Neural cell (in vitro differentiated cells): ENCODE measurements around the gene SH3GL1.

Experiments
- CTCF ChIP-seq: fragments of 450-650 bp; IDR thresholded peaks from 2 replicates; pipeline ENCODE4 v1.5.1; 2014; ENCODE audit warnings: antibody characterized with exemption, mild to moderate bottlenecking, moderate library complexity; ENCODE audit not compliant: poor library complexity, severe bottlenecking
- EP300 ChIP-seq: fragments of 450-650 bp; conservative IDR thresholded peaks from 2 replicates; pipeline ENCODE4 v1.6.1; 2014; ENCODE audit warnings: antibody characterized with exemption, mild to moderate bottlenecking, moderate library complexity; ENCODE audit not compliant: poor library complexity, severe bottlenecking
- EZH2 ChIP-seq: fragments of 200-600, 300-800 bp; shearing (Covaris generic), sonication (generic); IDR thresholded peaks from 2 replicates; pipeline ENCODE4 v1.6.1; 2014; ENCODE audit warnings: antibody characterized with exemption, low read length, borderline replicate concordance, mild to moderate bottlenecking; ENCODE audit not compliant: insufficient read depth, poor library complexity, severe bottlenecking
- MXI1 ChIP-seq: fragments of 450-650 bp; conservative IDR thresholded peaks from 2 replicates; pipeline ENCODE4 v1.6.1; 2014; ENCODE audit warnings: antibody characterized with exemption, mild to moderate bottlenecking; ENCODE audit not compliant: poor library complexity, severe bottlenecking
- POLR2AphosphoS5 ChIP-seq: IDR thresholded peaks from 2 replicates; pipeline ENCODE4 v1.6.1; 2012
- RAD21 ChIP-seq: fragments of 450-650 bp; conservative IDR thresholded peaks from 2 replicates; pipeline ENCODE4 v1.6.1; 2014; ENCODE audit warnings: antibody characterized with exemption, mild to moderate bottlenecking, moderate library complexity
- REST ChIP-seq: IDR thresholded peaks from 2 replicates; pipeline ENCODE4 v1.6.1; 2012; ENCODE audit warnings: borderline replicate concordance
- TAF1 ChIP-seq: IDR thresholded peaks from 2 replicates; pipeline ENCODE4 v1.6.1; 2012; ENCODE audit warnings: low read depth

GRCh38 chr19:4376671-4376990, 23.7 kb downstream of the SH3GL1 start:
- TF ChIP-seq CTCF (no peak), REST (no peak), EZH2 (no peak), RAD21 (no peak), POLR2AphosphoS5 (no peak), TAF1 (no peak), EP300 (no peak), MXI1 (no peak)
